Measurements from ENCODE around the gene STK11.

DNA sequence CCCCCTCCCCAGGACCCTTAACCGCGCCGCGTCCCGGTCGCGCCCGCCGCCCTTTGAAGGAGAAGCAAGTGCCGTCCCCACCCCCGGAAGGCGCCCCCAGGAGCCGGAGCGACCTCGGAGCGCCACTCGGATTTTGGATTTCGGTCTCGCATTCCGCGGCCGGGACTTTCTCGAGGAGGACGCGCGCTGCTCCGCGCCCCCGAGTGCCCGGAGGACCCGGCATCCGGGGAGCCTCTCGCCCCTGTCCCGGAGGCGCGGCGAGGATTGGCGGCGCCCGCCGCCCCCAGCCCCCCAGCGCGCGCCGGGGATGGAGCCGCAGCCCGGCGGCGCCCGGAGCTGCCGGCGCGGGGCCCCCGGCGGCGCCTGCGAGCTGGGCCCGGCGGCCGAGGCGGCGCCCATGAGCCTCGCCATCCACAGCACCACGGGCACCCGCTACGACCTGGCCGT is 44.4 kb downstream of the STK11 start:
- TF ChIP-seq, protein P1, sequence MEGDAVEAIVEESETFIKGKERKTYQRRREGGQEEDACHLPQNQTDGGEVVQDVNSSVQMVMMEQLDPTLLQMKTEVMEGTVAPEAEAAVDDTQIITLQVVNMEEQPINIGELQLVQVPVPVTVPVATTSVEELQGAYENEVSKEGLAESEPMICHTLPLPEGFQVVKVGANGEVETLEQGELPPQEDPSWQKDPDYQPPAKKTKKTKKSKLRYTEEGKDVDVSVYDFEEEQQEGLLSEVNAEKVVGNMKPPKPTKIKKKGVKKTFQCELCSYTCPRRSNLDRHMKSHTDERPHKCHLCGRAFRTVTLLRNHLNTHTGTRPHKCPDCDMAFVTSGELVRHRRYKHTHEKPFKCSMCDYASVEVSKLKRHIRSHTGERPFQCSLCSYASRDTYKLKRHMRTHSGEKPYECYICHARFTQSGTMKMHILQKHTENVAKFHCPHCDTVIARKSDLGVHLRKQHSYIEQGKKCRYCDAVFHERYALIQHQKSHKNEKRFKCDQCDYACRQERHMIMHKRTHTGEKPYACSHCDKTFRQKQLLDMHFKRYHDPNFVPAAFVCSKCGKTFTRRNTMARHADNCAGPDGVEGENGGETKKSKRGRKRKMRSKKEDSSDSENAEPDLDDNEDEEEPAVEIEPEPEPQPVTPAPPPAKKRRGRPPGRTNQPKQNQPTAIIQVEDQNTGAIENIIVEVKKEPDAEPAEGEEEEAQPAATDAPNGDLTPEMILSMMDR (IDR thresholded peaks at IDR 0.05) = no peak
- TF ChIP-seq POLR2A (IDR thresholded peaks at IDR 0.05) (no peak), POLR2AphosphoS5 (IDR thresholded peaks at IDR 0.05) (no peak)

All from breast epithelium (tissue), 3 donors.